MM.1S (cell line): ENCODE data around the gene C2.
"Not testable (repeated sequence)": the region's sequence is repeated elsewhere in the genome, so short reads cannot be mapped to it uniquely, and the experiment has no call there.

ENCODE experiments used
- DNase-seq: peaks from one replicate; pipeline ENCODE4 v3.0.0-alpha.2; 2015
- H2AFZ ChIP-seq: fragments of 300-600 bp; sonication (generic); 2 replicates; pipeline ENCODE4 v1.6.0; 2016; ENCODE audit warnings: antibody characterized with exemption, low read length
- H3F3A ChIP-seq: fragments of 300-600 bp; sonication (generic); 2 replicates; pipeline ENCODE4 v1.6.1; 2016; ENCODE audit warnings: mild to moderate bottlenecking, antibody characterized with exemption, low read length, moderate library complexity, mixed read lengths; ENCODE audit not compliant: insufficient read depth
- H3K27ac ChIP-seq: fragments of 300-600 bp; sonication (generic); 2 replicates; pipeline ENCODE4 v1.5.1; 2016; ENCODE audit warnings: mild to moderate bottlenecking, low read length
- H3K27me3 ChIP-seq: fragments of 300-600 bp; sonication (generic); replicated peaks from 2 replicates; pipeline ENCODE4 v1.6.0; 2016; ENCODE audit warnings: low read length; ENCODE audit not compliant: insufficient read depth
- H3K36me3 ChIP-seq: fragments of 300-600 bp; sonication (generic); replicated peaks from 2 replicates; pipeline ENCODE4 v1.6.1; 2016; ENCODE audit warnings: mild to moderate bottlenecking, low read length, mixed read lengths; ENCODE audit not compliant: insufficient read depth
- H3K4me1 ChIP-seq: fragments of 300-600 bp; sonication (generic); 2 replicates; pipeline ENCODE4 v1.6.1; 2016; ENCODE audit warnings: low read length, mixed read lengths
- H3K4me2 ChIP-seq: fragments of 300-600 bp; sonication (generic); 2 replicates; pipeline ENCODE4 v1.6.0; 2016; ENCODE audit warnings: low read depth, low read length
- H3K4me3 ChIP-seq: fragments of 300-600 bp; sonication (generic); 2 replicates; pipeline ENCODE4 v1.5.1; 2016; ENCODE audit warnings: low read length, mixed read lengths
- H3K79me2 ChIP-seq: fragments of 300-600 bp; sonication (generic); 2 replicates; pipeline ENCODE4 v1.6.1; 2016; ENCODE audit warnings: mixed run types, low read length, mixed read lengths
- H3K9ac ChIP-seq: fragments of 300-600 bp; sonication (generic); 2 replicates; pipeline ENCODE4 v1.6.1; 2016; ENCODE audit warnings: low read length, mixed read lengths
- H3K9me2 ChIP-seq: fragments of 300-600 bp; sonication (generic); replicated peaks from 2 replicates; pipeline ENCODE4 v1.6.1; 2016; ENCODE audit warnings: mild to moderate bottlenecking, low read length, mixed read lengths; ENCODE audit not compliant: insufficient read depth
- H3K9me3 ChIP-seq: fragments of 300-600 bp; sonication (generic); replicated peaks from 2 replicates; pipeline ENCODE4 v1.6.1; 2016; ENCODE audit warnings: mild to moderate bottlenecking, low read length, mixed read lengths; ENCODE audit not compliant: insufficient read depth
- H4K20me1 ChIP-seq: fragments of 300-600 bp; sonication (generic); 2 replicates; pipeline ENCODE4 v1.6.1; 2016; ENCODE audit warnings: mild to moderate bottlenecking, low read length, moderate library complexity, mixed read lengths; ENCODE audit not compliant: insufficient read depth
- CTCF ChIP-seq: fragments of 300-600 bp; sonication (generic); IDR thresholded peaks from 2 replicates; pipeline ENCODE4 v1.5.1; 2016; ENCODE audit warnings: antibody characterized with exemption, low read length, mixed read lengths
- EZH2 ChIP-seq: fragments of 300-600 bp; sonication (generic); optimal IDR thresholded peaks from 2 replicates; pipeline ENCODE3; 2017; ENCODE audit warnings: low read depth, mild to moderate bottlenecking, antibody characterized with exemption, low read length, mixed read lengths
- EZH2phosphoT487 ChIP-seq: fragments of 300-600 bp; sonication (generic); IDR thresholded peaks from 2 replicates; pipeline ENCODE4 v1.6.1; 2018; ENCODE audit warnings: antibody characterized with exemption, low read length

C2 gene

GRCh38 chr6:31905041-31905440, 22.5 kb upstream of the C2 start:
- H4K20me1 ChIP-seq: no peaks in the 10 kb centered on the region
- H3K9me3 ChIP-seq: no peaks in the 10 kb centered on the region
- no peaks in the 10 kb centered on the region for H3K27me3 ChIP-seq

GRCh38 chr6:31906122-31906521, 21.4 kb upstream of the C2 start:
- Histone ChIP-seq H4K20me1 (no peaks in the 10 kb centered on the region), H3K9me3 (no peaks in the 10 kb centered on the region), H3K4me3 (no peak overlapping the region), H3F3A (peaks cover 22% of the 10 kb centered on the region), H3K36me3 (no peaks in the 10 kb centered on the region), H3K4me2 (no peak overlapping the region), H3K27me3 (no peaks in the 10 kb centered on the region), H3K27ac (no peak overlapping the region), H3K9ac (no peak overlapping the region), H2AFZ (no peak overlapping the region), H3K79me2 (no peaks in the 10 kb centered on the region), H3K4me1 (peaks cover 14% of the 10 kb centered on the region; the same call in 1 of the 2 replicates), H3K9me2 (no peaks in the 10 kb centered on the region)
- DNase-seq: no peak
- TF ChIP-seq EZH2phosphoT487: no peak
- TF ChIP-seq CTCF: no peak
- no peak for TF ChIP-seq EZH2

More at GRCh38 chr6:31905041-31905440, 22.5 kb upstream of the C2 start:
- Histone ChIP-seq H3K79me2 (no peaks in the 10 kb centered on the region), H3K9ac (no peak overlapping the region), H3K9me2 (no peaks in the 10 kb centered on the region), H3K4me2 (no peak overlapping the region), H3K4me3 (no peak overlapping the region), H2AFZ (no peak overlapping the region), H3F3A (peaks cover 22% of the 10 kb centered on the region), H3K4me1 (peaks cover 14% of the 10 kb centered on the region; the same call in 1 of the 2 replicates), H3K27ac (no peak overlapping the region), H3K36me3 (no peaks in the 10 kb centered on the region)
- DNase-seq: no peak
- TF ChIP-seq EZH2phosphoT487: no peak
- TF ChIP-seq EZH2: no peak
- no peak for TF ChIP-seq CTCF

DNA sequence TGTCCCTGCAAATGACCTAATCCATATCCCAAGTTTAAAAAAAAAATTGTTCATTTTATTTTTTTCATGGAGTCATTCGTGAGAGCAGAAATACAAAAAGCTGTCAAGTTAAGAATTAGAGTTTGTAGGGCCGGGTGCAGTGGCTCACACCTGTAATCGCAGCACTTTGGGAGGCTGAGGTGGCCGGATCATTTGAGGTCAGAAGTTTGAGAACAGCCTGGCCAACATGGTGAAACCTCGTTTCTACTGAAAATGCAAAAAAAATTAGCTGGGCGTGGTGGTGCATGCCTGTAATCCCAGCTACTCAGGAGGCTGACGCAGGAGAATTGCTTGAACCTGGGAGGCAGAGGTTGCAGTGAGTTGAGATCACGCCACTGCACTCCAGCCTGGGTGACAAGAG, 20.8 kb upstream of the C2 start:
- H3K4me3 ChIP-seq, H3K27me3 ChIP-seq, H3K36me3 ChIP-seq, DNase-seq, H3K79me2 ChIP-seq, H2AFZ ChIP-seq, H3K4me2 ChIP-seq, H3K27ac ChIP-seq, H3K9me3 ChIP-seq, H3K9me2 ChIP-seq, H3K9ac ChIP-seq, H4K20me1 ChIP-seq: not testable (repeated sequence)
- Histone ChIP-seq H3F3A (peaks cover 18% of the 10 kb centered on the region), H3K4me1 (peaks cover 14% of the 10 kb centered on the region; the same call in 1 of the 2 replicates)

- no peaks in the 10 kb centered on the region for H3K79me2 ChIP-seq
- no peak for DNase-seq
- H3K4me1 ChIP-seq: peaks cover 14% of the 10 kb centered on the region; the same call in 1 of the 2 replicates
- no peak overlapping the region for H3K4me3 ChIP-seq
- no peak overlapping the region for H3K4me2 ChIP-seq
- no peak overlapping the region for H2AFZ ChIP-seq
- H3K9me2 ChIP-seq: no peaks in the 10 kb centered on the region
- H4K20me1 ChIP-seq: no peaks in the 10 kb centered on the region
- H3K9me3 ChIP-seq: no peaks in the 10 kb centered on the region
- H3K9ac ChIP-seq: no peak overlapping the region
- peaks cover 16% of the 10 kb centered on the region for H3F3A ChIP-seq
- H3K36me3 ChIP-seq: no peaks in the 10 kb centered on the region
- no peaks in the 10 kb centered on the region for H3K27me3 ChIP-seq
- no peak overlapping the region for H3K27ac ChIP-seq
- TF ChIP-seq EZH2phosphoT487 (no peak), CTCF (no peak), EZH2 (no peak)
These were observed 20.2 kb upstream of the C2 start for GRCh38 chr6:31907158-31907813.

DNA sequence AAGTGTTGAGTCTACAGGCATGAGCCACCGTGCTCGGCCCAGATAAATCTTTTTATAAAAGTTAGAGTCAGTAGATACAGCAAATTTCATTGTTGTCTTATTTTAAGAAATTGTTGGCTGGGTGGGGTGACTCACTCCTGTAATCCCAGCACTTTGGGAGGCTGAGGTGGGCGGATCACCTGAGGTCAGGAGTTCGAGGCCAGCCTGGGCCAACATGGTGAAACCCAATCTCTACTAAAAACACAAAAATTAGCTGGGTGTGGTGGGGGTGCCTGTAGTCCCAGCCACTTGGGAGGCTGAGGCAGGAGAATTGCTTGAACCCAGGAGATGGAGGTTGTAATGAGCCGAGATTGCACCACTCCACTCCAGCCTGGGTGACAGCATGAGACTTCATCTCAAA, 19.3 kb upstream of the C2 start:
- not testable (repeated sequence) for H3F3A ChIP-seq, H3K9ac ChIP-seq, H3K9me2 ChIP-seq, H3K9me3 ChIP-seq, H3K36me3 ChIP-seq, H3K4me3 ChIP-seq, H3K27me3 ChIP-seq, DNase-seq, H3K79me2 ChIP-seq, H4K20me1 ChIP-seq
- Histone ChIP-seq H3K4me1 (peaks cover 14% of the 10 kb centered on the region; the same call in 1 of the 2 replicates), H2AFZ (0 out of 2 replicates have a peak overlapping the region, but pooled peaks have one; percentile 7), H3K27ac (peak overlapping the region; percentile 51; the same call in 1 of the 2 replicates), H3K4me2 (peak overlapping the region; percentile 56; the same call in 1 of the 2 replicates)
